Keratinocyte (primary cell): ENCODE data around the gene EIF2S3B.

Experiments
- CTCF ChIP-seq, 3 experiments: IDR thresholded peaks in 1 of 3; conservative IDR thresholded peaks in 1 of 3; optimal IDR thresholded peaks in 1 of 3; 2 replicates in 2 of 3; 3 replicates in 1 of 3; pipeline versions ENCODE3 to v1.5.1; 2011; ENCODE audit warnings: low read length in 3 of 3, mild to moderate bottlenecking in 3 of 3, moderate library complexity in 2 of 3, control low read depth in 1 of 3, inconsistent platforms in 1 of 3; ENCODE audit not compliant: insufficient read depth in 2 of 3; ENCODE audit errors: extremely low read depth in 1 of 3
- EZH2 ChIP-seq: IDR thresholded peaks from one replicate; pipeline ENCODE4 v1.6.1; 2012; ENCODE audit warnings: inconsistent platforms, mild to moderate bottlenecking, low read length, moderate library complexity

GRCh38 chr12:10521555-10521954 is 15.9 kb downstream of the EIF2S3B start:
- TF ChIP-seq CTCF (optimal IDR thresholded peaks at IDR 0.05 in 1 of 3, IDR thresholded peaks at IDR 0.05 in 1 of 3, conservative IDR thresholded peaks at IDR 0.05 in 1 of 3; ENCODE audit: extremely low read depth in 1 of 3, insufficient read depth in 2 of 3, low read length in 3 of 3) (no peak), EZH2 (no peak)
